Measurements from ENCODE around the gene RYK.

DNA sequence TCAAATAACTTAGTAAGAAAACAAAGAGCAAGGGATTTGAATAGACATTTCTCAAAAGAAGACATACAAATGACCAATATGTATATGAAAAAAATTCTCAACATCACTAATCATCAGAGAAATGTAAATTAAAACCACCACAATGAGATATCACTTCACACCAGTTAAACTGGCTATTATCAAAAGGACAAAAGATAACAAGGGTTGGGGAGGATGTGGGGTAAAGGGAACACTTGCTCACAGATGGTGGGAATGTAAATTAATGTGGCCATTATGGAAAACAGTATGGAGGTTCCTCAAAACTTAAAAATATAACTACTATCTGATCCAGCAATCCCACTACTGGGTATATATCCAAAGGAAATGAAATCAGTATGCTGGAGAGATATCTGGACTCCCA is 46.0 kb upstream of the RYK start:
- TF ChIP-seq, protein P1, sequence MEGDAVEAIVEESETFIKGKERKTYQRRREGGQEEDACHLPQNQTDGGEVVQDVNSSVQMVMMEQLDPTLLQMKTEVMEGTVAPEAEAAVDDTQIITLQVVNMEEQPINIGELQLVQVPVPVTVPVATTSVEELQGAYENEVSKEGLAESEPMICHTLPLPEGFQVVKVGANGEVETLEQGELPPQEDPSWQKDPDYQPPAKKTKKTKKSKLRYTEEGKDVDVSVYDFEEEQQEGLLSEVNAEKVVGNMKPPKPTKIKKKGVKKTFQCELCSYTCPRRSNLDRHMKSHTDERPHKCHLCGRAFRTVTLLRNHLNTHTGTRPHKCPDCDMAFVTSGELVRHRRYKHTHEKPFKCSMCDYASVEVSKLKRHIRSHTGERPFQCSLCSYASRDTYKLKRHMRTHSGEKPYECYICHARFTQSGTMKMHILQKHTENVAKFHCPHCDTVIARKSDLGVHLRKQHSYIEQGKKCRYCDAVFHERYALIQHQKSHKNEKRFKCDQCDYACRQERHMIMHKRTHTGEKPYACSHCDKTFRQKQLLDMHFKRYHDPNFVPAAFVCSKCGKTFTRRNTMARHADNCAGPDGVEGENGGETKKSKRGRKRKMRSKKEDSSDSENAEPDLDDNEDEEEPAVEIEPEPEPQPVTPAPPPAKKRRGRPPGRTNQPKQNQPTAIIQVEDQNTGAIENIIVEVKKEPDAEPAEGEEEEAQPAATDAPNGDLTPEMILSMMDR (conservative IDR thresholded peaks at IDR 0.05; ENCODE audit: low read depth in 2 of 2) = no peak
- no peak for TF ChIP-seq POLR2AphosphoS5 (IDR thresholded peaks at IDR 0.05; ENCODE audit: low read depth)
- TF ChIP-seq EZH2 (IDR thresholded peaks at IDR 0.05; ENCODE audit: low read depth, unreplicated experiment) = no peak
- TF ChIP-seq, protein P2, sequence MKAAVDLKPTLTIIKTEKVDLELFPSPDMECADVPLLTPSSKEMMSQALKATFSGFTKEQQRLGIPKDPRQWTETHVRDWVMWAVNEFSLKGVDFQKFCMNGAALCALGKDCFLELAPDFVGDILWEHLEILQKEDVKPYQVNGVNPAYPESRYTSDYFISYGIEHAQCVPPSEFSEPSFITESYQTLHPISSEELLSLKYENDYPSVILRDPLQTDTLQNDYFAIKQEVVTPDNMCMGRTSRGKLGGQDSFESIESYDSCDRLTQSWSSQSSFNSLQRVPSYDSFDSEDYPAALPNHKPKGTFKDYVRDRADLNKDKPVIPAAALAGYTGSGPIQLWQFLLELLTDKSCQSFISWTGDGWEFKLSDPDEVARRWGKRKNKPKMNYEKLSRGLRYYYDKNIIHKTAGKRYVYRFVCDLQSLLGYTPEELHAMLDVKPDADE (IDR thresholded peaks at IDR 0.05) = no peak
- no peak for TF ChIP-seq JUNB (IDR thresholded peaks at IDR 0.05; ENCODE audit: unreplicated experiment)
- TF ChIP-seq, protein P3, sequence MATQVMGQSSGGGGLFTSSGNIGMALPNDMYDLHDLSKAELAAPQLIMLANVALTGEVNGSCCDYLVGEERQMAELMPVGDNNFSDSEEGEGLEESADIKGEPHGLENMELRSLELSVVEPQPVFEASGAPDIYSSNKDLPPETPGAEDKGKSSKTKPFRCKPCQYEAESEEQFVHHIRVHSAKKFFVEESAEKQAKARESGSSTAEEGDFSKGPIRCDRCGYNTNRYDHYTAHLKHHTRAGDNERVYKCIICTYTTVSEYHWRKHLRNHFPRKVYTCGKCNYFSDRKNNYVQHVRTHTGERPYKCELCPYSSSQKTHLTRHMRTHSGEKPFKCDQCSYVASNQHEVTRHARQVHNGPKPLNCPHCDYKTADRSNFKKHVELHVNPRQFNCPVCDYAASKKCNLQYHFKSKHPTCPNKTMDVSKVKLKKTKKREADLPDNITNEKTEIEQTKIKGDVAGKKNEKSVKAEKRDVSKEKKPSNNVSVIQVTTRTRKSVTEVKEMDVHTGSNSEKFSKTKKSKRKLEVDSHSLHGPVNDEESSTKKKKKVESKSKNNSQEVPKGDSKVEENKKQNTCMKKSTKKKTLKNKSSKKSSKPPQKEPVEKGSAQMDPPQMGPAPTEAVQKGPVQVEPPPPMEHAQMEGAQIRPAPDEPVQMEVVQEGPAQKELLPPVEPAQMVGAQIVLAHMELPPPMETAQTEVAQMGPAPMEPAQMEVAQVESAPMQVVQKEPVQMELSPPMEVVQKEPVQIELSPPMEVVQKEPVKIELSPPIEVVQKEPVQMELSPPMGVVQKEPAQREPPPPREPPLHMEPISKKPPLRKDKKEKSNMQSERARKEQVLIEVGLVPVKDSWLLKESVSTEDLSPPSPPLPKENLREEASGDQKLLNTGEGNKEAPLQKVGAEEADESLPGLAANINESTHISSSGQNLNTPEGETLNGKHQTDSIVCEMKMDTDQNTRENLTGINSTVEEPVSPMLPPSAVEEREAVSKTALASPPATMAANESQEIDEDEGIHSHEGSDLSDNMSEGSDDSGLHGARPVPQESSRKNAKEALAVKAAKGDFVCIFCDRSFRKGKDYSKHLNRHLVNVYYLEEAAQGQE (IDR thresholded peaks at IDR 0.05; ENCODE audit: unreplicated experiment) = no peak
- TF ChIP-seq ZNF331 (CRISPR knock-in tag; IDR thresholded peaks at IDR 0.05; ENCODE audit: low read depth) = no peak
- no peak for TF ChIP-seq CREB1 (CRISPR knock-in tag; IDR thresholded peaks at IDR 0.05; ENCODE audit: low read depth)
- TF ChIP-seq EZH2phosphoT487 (IDR thresholded peaks at IDR 0.05; ENCODE audit: unreplicated experiment) = no peak
- no peak for TF ChIP-seq ZNF114 (CRISPR knock-in tag; IDR thresholded peaks at IDR 0.05)
- no peak for TF ChIP-seq NANOG (IDR thresholded peaks at IDR 0.05; ENCODE audit: borderline replicate concordance)
- no peak for TF ChIP-seq STAT1 (IDR thresholded peaks at IDR 0.05; ENCODE audit: unreplicated experiment)
